SU-DHL-6 (cell line): ENCODE data around the gene TOR4A.

Experiments used
- H2AFZ ChIP-seq: fragments of 200-600 bp; sonication (generic); 2 replicates; pipeline ENCODE4 v1.6.1; 2014; ENCODE audit warnings: low read depth, mild to moderate bottlenecking, moderate library complexity, mixed read lengths, antibody characterized with exemption, low read length; ENCODE audit not compliant: severe bottlenecking
- H3F3A ChIP-seq: fragments of 200-600 bp; shearing (Covaris generic); 2 replicates; pipeline ENCODE4 v1.6.0; 2016; ENCODE audit warnings: antibody characterized with exemption, mild to moderate bottlenecking; ENCODE audit not compliant: insufficient read depth
- H3K27ac ChIP-seq: fragments of 200-600 bp; sonication (generic); 2 replicates; pipeline ENCODE4 v1.5.1; 2016; ENCODE audit warnings: low read depth, mild to moderate bottlenecking, low read length, moderate library complexity, mixed read lengths
- H3K27me3 ChIP-seq: fragments of 200-600 bp; sonication (generic), shearing (Covaris generic); 2 replicates; pipeline ENCODE4 v1.6.0; 2014; ENCODE audit warnings: mild to moderate bottlenecking, low read length
- H3K36me3 ChIP-seq: fragments of 200-600 bp; sonication (generic); 2 replicates; pipeline ENCODE4 v1.6.1; 2014; ENCODE audit warnings: mild to moderate bottlenecking, low read length, mixed read lengths
- H3K4me2 ChIP-seq: fragments of 300-600, 200-600 bp; shearing (Covaris generic), sonication (generic); 2 replicates; pipeline ENCODE4 v1.6.0; 2014; ENCODE audit warnings: low read length, low read depth, mild to moderate bottlenecking; ENCODE audit not compliant: poor library complexity, severe bottlenecking
- H3K4me3 ChIP-seq: fragments of 200-600 bp; sonication (generic); 2 replicates; pipeline ENCODE4 v1.5.1; 2014; ENCODE audit warnings: antibody characterized with exemption, low read length, mild to moderate bottlenecking, mixed read lengths; ENCODE audit not compliant: insufficient read depth, poor library complexity, severe bottlenecking
- H3K79me2 ChIP-seq: fragments of 200-600 bp; sonication (generic); 2 replicates; pipeline ENCODE4 v1.6.1; 2014; ENCODE audit warnings: mild to moderate bottlenecking, low read length, moderate library complexity; ENCODE audit not compliant: insufficient read depth
- H3K9ac ChIP-seq: fragments of 200-600 bp; sonication (generic); 2 replicates; pipeline ENCODE4 v1.7.0; 2014; ENCODE audit warnings: mild to moderate bottlenecking, low read length
- H3K9me2 ChIP-seq: fragments of 200-600 bp; sonication (generic); replicated peaks from 2 replicates; pipeline ENCODE4 v1.6.1; 2014; ENCODE audit warnings: low read length; ENCODE audit not compliant: insufficient read depth
- H3K9me3 ChIP-seq: fragments of 200-600 bp; sonication (generic); 2 replicates; pipeline ENCODE4 v1.6.1; 2014; ENCODE audit warnings: low read length, mixed read lengths; ENCODE audit not compliant: insufficient read depth
- H4K20me1 ChIP-seq: fragments of 200-600 bp; sonication (generic); 2 replicates; pipeline ENCODE4 v1.6.1; 2014; ENCODE audit warnings: low read depth, mild to moderate bottlenecking, antibody characterized with exemption, low read length, moderate library complexity, mixed read lengths
- CTCF ChIP-seq: fragments of 200-600 bp; sonication (generic); IDR thresholded peaks from one replicate; pipeline ENCODE4 v1.5.1; 2017; ENCODE audit warnings: antibody characterized with exemption, mild to moderate bottlenecking, low read length, moderate library complexity; ENCODE audit not compliant: insufficient read depth, poor library complexity, severe bottlenecking
- EZH2phosphoT487 ChIP-seq: fragments of 200-600 bp; sonication (generic), shearing (Covaris generic); conservative IDR thresholded peaks from 2 replicates; pipeline ENCODE4 v1.6.1; 2018; ENCODE audit warnings: mild to moderate bottlenecking, antibody characterized with exemption, low read length, moderate library complexity, mixed read lengths

The TOR4A gene

GRCh38 chr9:137299938-137300337 is 22.4 kb downstream of the TOR4A start:
- Histone ChIP-seq H3K4me3 (no peak overlapping the region), H2AFZ (no peak overlapping the region), H3K9me3 (no peaks in the 10 kb centered on the region), H3K9me2 (no peaks in the 10 kb centered on the region), H3K79me2 (no peaks in the 10 kb centered on the region), H3K36me3 (no peaks in the 10 kb centered on the region), H3K4me2 (no peak overlapping the region), H3K27ac (no peak overlapping the region), H3K9ac (no peak overlapping the region), H3K27me3 (no peaks in the 10 kb centered on the region), H4K20me1 (no peaks in the 10 kb centered on the region), H3F3A (0 out of 2 replicates have a peak, but pooled peaks cover 2% of the 10 kb centered on the region)
- TF ChIP-seq CTCF, result no peak
- TF ChIP-seq EZH2phosphoT487, result no peak

- Histone ChIP-seq H3K9me2 (no peaks in the 10 kb centered on the region), H2AFZ (no peak overlapping the region), H3F3A (0 out of 2 replicates have a peak, but pooled peaks cover 2% of the 10 kb centered on the region), H3K27me3 (no peaks in the 10 kb centered on the region), H3K9me3 (no peaks in the 10 kb centered on the region), H4K20me1 (no peaks in the 10 kb centered on the region), H3K36me3 (no peaks in the 10 kb centered on the region), H3K4me3 (no peak overlapping the region), H3K4me2 (peak overlapping the region; percentile 17), H3K79me2 (no peaks in the 10 kb centered on the region), H3K27ac (no peak overlapping the region), H3K9ac (no peak overlapping the region)
- no peak for TF ChIP-seq CTCF
- TF ChIP-seq EZH2phosphoT487, result no peak
These were observed 23.1 kb downstream of the TOR4A start for GRCh38 chr9:137300567-137301080.

GRCh38 chr9:137301081-137301947 is 23.8 kb downstream of the TOR4A start:
- Histone ChIP-seq H2AFZ (no peak overlapping the region), H3K27ac (no peak overlapping the region), H3K79me2 (no peaks in the 10 kb centered on the region), H3F3A (0 out of 2 replicates have a peak, but pooled peaks cover 2% of the 10 kb centered on the region), H3K4me2 (peak overlapping the region; percentile 39), H3K27me3 (no peaks in the 10 kb centered on the region), H4K20me1 (no peaks in the 10 kb centered on the region), H3K4me3 (peak overlapping the region; percentile 21), H3K9me2 (no peaks in the 10 kb centered on the region), H3K36me3 (no peaks in the 10 kb centered on the region), H3K9ac (no peak overlapping the region), H3K9me3 (no peaks in the 10 kb centered on the region)
- TF ChIP-seq CTCF (no peak), EZH2phosphoT487 (no peak)
